ENCODE data around the gene HNRNPM. TPM values are rescaled to one million over a fixed set of nuclear protein-coding genes. Genes with fewer than 3 reads are reported as not detected.
A peak's percentile ranks its signal among the peaks of the same experiment; 100 is the strongest.

HNRNPM gene
- total and polyA plus RNA-seq, 2 donors (not counting 1 experiment from before 2014, with no cell fraction given), result 137 to 221 TPM

GRCh38 chr19:8452446-8453123 lies 7.8 kb downstream of the HNRNPM start:
- no peak for ATAC-seq (ENCODE audit: low read depth)
- H3K27me3 ChIP-seq (replicated peaks in 1 of 4; ENCODE audit: control extremely low read depth in 1 of 4, control insufficient read depth in 3 of 4, insufficient read depth in 4 of 4, low read length in 3 of 4), result no peaks in the 10 kb centered on the region
- 56% methylated on average over 2 of the region's 4 CpGs for WGBS (ENCODE audit: insufficient coverage)
- Mint-ChIP-seq H3K9me3 (ENCODE audit: insufficient read depth) (no peaks in the 10 kb centered on the region), H3K27ac (no peak overlapping the region), H3K4me1 (peaks cover 78% of the 10 kb centered on the region), H3K4me3 (peak overlapping the region; percentile 52), H3K27me3 (no peaks in the 10 kb centered on the region)
- peaks cover 4 to 71% of the 10 kb centered on the region in 2 experiments for H3K36me3 ChIP-seq (replicated peaks in 1 of 2; ENCODE audit: control extremely low read depth in 1 of 2, control insufficient read depth in 1 of 2, extremely low read depth in 1 of 2, insufficient read depth in 2 of 2, low read length in 1 of 2)
- ChIA-PET POLR2A (interaction anchor here (1.3 kb wide), 1 partner anchor 8 kb away, joined by 3 read pairs; no protein-coding TSS in a partner anchor), CTCF (interaction anchor here (1.0 to 1.6 kb wide), 3 partner anchors 16 to 210 kb away, joined by 3 read pairs; no protein-coding TSS in a partner anchor)
- H3K4me3 ChIP-seq (ENCODE audit: control extremely low read depth in 1 of 5, extremely low read depth in 1 of 5, insufficient read depth in 1 of 5, low read depth in 2 of 5, low read length in 4 of 5), result no peak overlapping the region
- H3K9me3 ChIP-seq (ENCODE audit: control extremely low read depth in 1 of 3, control insufficient read depth in 2 of 3, insufficient read depth in 1 of 3, low read length in 2 of 3), result no peaks in the 10 kb centered on the region
- H3K27ac ChIP-seq (ENCODE audit: low read length in 2 of 2), result no peak overlapping the region
- no peak for TF ChIP-seq CTCF (IDR thresholded peaks at IDR 0.05)
- no peak for DNase-seq
- peaks cover 99% of the 10 kb centered on the region for H3K79me2 ChIP-seq (ENCODE audit: control insufficient read depth, insufficient read depth, low read length)
- no peak overlapping the region for H3K9ac ChIP-seq (ENCODE audit: low read length)
- peaks cover 51 to 65% of the 10 kb centered on the region in 2 donors for H3K4me1 ChIP-seq (ENCODE audit: control insufficient read depth in 2 of 2, insufficient read depth in 2 of 2, low read length in 2 of 2)
- H4K20me1 ChIP-seq (ENCODE audit: control insufficient read depth, insufficient read depth, low read length, poor library complexity, severe bottlenecking), result peaks cover 98% of the 10 kb centered on the region
- intact Hi-C loops (cut with micrococcal nuclease), result no loop called here
- peak overlapping the region; percentile 10 for H3K4me2 ChIP-seq (replicated peaks; ENCODE audit: low read depth, low read length, poor library complexity, severe bottlenecking)
- H2AFZ ChIP-seq (ENCODE audit: insufficient read depth, low read depth, low read length, poor library complexity, severe bottlenecking), result no peak overlapping the region

- peaks cover 82% of the 10 kb centered on the region for H3K4me1 Mint-ChIP-seq
- intact Hi-C loops (cut with micrococcal nuclease), result no loop called here
- ATAC-seq (ENCODE audit: low read depth) (no peak), DNase-seq (no peak)
- no peak overlapping the region for H3K27ac ChIP-seq (ENCODE audit: low read length in 2 of 2)
- H4K20me1 ChIP-seq (ENCODE audit: control insufficient read depth, insufficient read depth, low read length, poor library complexity, severe bottlenecking), result peaks cover 98% of the 10 kb centered on the region
- H3K4me2 ChIP-seq (replicated peaks; ENCODE audit: low read depth, low read length, poor library complexity, severe bottlenecking), result peak overlapping the region; percentile 16
- peaks cover 53 to 62% of the 10 kb centered on the region in 2 donors for H3K4me1 ChIP-seq (ENCODE audit: control insufficient read depth in 2 of 2, insufficient read depth in 2 of 2, low read length in 2 of 2)
- no peak overlapping the region for H2AFZ ChIP-seq (ENCODE audit: insufficient read depth, low read depth, low read length, poor library complexity, severe bottlenecking)
- H3K27me3 Mint-ChIP-seq, result no peaks in the 10 kb centered on the region
- POLR2A ChIA-PET, result interaction anchor here (1.3 kb wide), 1 partner anchor 9 kb away, joined by 3 read pairs; no protein-coding TSS in a partner anchor
- CTCF ChIA-PET, result interaction anchor here (0.5 to 1.6 kb wide), 4 partner anchors 15 to 211 kb away, joined by 3 read pairs; no protein-coding TSS in a partner anchor
- H3K9ac ChIP-seq (ENCODE audit: low read length), result no peak overlapping the region
- TF ChIP-seq EZH2 (IDR thresholded peaks at IDR 0.05; ENCODE audit: borderline replicate concordance, insufficient read depth, low read depth, low read length, poor library complexity, severe bottlenecking), result no peak
- no peak for TF ChIP-seq CTCF (IDR thresholded peaks at IDR 0.05)
- H3K27me3 ChIP-seq (replicated peaks in 1 of 4; ENCODE audit: control extremely low read depth in 1 of 4, control insufficient read depth in 3 of 4, insufficient read depth in 4 of 4, low read length in 3 of 4), result no peaks in the 10 kb centered on the region
- H3K9me3 Mint-ChIP-seq (ENCODE audit: insufficient read depth), result no peaks in the 10 kb centered on the region
- no peak overlapping the region for H3K4me3 Mint-ChIP-seq
- no peak overlapping the region for H3K27ac Mint-ChIP-seq
- no peak overlapping the region for H3K4me3 ChIP-seq (ENCODE audit: control extremely low read depth in 1 of 5, extremely low read depth in 1 of 5, insufficient read depth in 1 of 5, low read depth in 2 of 5, low read length in 4 of 5)
- peaks cover 4 to 78% of the 10 kb centered on the region in 2 experiments for H3K36me3 ChIP-seq (replicated peaks in 1 of 2; ENCODE audit: control extremely low read depth in 1 of 2, control insufficient read depth in 1 of 2, extremely low read depth in 1 of 2, insufficient read depth in 2 of 2, low read length in 1 of 2)
- H3K9me3 ChIP-seq (ENCODE audit: control extremely low read depth in 1 of 3, control insufficient read depth in 2 of 3, insufficient read depth in 1 of 3, low read length in 2 of 3), result no peaks in the 10 kb centered on the region
- 79% methylated on average over 5 of the region's 6 CpGs for WGBS (ENCODE audit: insufficient coverage)
- peaks cover 99% of the 10 kb centered on the region for H3K79me2 ChIP-seq (ENCODE audit: control insufficient read depth, insufficient read depth, low read length)
Measured at GRCh38 chr19:8453616-8454015, 8.8 kb downstream of the HNRNPM start.

All from B cell (primary cell).